ENCODE data around the gene MBNL1. TPM values are rescaled to one million over a fixed set of nuclear protein-coding genes. Genes with fewer than 3 reads are reported as not detected.
A peak's percentile ranks its signal among the peaks of the same experiment; 100 is the strongest.

MBNL1 gene
- total and polyA plus RNA-seq, 8 donors: 25.7 to 379 (median 155) TPM

DNA sequence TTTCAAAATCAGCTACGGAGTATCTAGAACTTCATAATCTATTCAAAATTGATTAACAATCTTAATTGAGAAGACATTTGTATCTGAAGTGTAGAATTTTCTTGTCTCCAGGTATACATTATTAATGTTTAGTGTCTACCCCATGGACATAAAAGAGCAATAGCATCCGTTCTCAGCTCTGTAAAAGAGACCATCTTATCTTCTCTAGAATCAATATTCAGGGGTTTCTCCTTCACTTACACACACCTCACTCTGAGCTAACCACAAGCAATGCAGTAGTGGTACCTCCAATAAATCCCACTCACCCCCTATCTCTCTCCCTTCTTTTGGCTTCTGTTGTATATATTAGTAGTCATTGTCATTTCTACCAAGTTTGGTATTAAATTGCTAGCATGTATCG, 16.2 kb downstream of the MBNL1 start:
- H3K4me3 ChIP-seq: no peak overlapping the region
- H3K27me3 ChIP-seq: no peaks in the 10 kb centered on the region
- no peaks in the 10 kb centered on the region for H3K9me3 ChIP-seq
- H3K36me3 ChIP-seq: no peaks in the 10 kb centered on the region
- 63 to 82% (median 73%) methylated on average over 3 of the region's 3 CpGs for WGBS, 5 donors
- TF ChIP-seq, protein P1, sequence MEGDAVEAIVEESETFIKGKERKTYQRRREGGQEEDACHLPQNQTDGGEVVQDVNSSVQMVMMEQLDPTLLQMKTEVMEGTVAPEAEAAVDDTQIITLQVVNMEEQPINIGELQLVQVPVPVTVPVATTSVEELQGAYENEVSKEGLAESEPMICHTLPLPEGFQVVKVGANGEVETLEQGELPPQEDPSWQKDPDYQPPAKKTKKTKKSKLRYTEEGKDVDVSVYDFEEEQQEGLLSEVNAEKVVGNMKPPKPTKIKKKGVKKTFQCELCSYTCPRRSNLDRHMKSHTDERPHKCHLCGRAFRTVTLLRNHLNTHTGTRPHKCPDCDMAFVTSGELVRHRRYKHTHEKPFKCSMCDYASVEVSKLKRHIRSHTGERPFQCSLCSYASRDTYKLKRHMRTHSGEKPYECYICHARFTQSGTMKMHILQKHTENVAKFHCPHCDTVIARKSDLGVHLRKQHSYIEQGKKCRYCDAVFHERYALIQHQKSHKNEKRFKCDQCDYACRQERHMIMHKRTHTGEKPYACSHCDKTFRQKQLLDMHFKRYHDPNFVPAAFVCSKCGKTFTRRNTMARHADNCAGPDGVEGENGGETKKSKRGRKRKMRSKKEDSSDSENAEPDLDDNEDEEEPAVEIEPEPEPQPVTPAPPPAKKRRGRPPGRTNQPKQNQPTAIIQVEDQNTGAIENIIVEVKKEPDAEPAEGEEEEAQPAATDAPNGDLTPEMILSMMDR (IDR thresholded peaks at IDR 0.05): no peak
- TF ChIP-seq EP300 (IDR thresholded peaks at IDR 0.05): no peak
- no peak for TF ChIP-seq POLR2AphosphoS5 (IDR thresholded peaks at IDR 0.05)
- TF ChIP-seq POLR2A (IDR thresholded peaks at IDR 0.05): no peak
- H3K4me1 ChIP-seq: peaks cover 29 to 91% (median 59%) of the 10 kb centered on the region in 4 donors
- DNase-seq: no peak
- peak overlapping the region in 1 of 5 donors; percentile 65 for H3K27ac ChIP-seq
- intact Hi-C loops (cut with DNase I; ENCODE audit: low total_unique reads): no loop called here

DNA sequence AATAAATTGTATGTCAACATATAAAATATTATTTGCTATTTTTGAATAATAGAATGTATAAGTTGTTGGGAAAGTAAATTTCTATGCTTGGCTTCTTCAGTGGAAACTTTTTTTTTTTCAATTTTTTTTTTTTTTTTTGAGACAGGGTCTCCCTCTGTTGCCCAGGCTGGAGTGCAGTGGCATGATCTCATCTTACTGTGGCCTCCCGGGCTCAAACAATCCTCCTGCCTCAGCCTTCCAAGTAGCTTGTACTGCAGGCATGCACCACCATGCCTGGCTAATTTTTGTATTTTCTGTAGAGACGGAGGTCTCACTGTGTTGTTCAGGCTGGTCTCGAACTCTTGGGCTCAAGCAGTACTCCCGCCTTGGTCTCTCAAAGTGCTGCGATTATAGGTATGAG, 16.8 kb downstream of the MBNL1 start:
- no peak for DNase-seq
- Histone ChIP-seq H3K9me3 (no peaks in the 10 kb centered on the region), H3K27me3 (no peaks in the 10 kb centered on the region), H3K36me3 (no peaks in the 10 kb centered on the region), H3K27ac (no peak overlapping the region), H3K4me1 (peaks cover 28 to 91% (median 56%) of the 10 kb centered on the region in 4 donors), H3K4me3 (no peak overlapping the region)
- WGBS, 5 donors: 88 to 95% (median 92%) methylated on average over 5 of the region's 5 CpGs
- intact Hi-C loops (cut with DNase I; ENCODE audit: low total_unique reads): no loop called here
- TF ChIP-seq, protein P1 (IDR thresholded peaks at IDR 0.05): no peak
- TF ChIP-seq EP300 (IDR thresholded peaks at IDR 0.05): no peak
- TF ChIP-seq POLR2A (IDR thresholded peaks at IDR 0.05): no peak
- no peak for TF ChIP-seq POLR2AphosphoS5 (IDR thresholded peaks at IDR 0.05)

DNA sequence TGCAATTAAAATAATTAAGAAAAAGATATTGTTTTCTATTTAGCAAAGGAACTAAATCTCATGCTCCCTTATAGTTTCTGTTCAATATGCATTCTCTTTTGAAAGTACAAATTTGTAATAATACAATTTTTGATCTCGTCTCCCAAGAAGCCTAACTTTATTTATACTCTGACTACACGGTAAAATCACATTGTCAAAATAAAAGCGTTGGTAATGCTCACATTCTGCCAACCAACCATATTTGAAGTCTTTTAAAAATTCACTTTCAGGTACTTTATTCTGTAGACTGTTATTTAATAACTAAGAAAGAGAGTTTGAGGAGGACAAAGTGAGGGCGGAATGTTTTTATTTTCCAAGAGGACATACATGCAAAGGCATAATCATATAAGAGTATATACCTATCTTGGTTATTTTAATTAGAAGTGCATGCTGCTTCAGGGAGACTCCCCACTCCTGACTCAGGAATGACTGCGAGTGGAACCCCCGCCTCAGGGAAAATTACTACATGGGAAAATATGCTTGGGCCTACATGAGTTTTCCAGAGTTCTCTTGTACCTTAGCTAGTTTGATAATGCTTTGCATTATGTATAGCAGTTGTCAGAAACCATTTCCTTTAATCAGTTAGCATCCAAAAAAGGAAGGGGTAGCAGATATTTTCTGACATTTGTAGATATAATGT, 19.3 kb downstream of the MBNL1 start:
- no peaks in the 10 kb centered on the region for H3K9me3 ChIP-seq
- DNase-seq: no peak
- 60 to 78% (median 71%) methylated on average over 6 of the region's 6 CpGs for WGBS, 5 donors
- H3K36me3 ChIP-seq: no peaks in the 10 kb centered on the region
- H3K4me3 ChIP-seq: no peak overlapping the region
- H3K27me3 ChIP-seq: no peaks in the 10 kb centered on the region
- intact Hi-C loops (cut with DNase I; ENCODE audit: low total_unique reads): no loop called here
- no peak for TF ChIP-seq POLR2AphosphoS5 (IDR thresholded peaks at IDR 0.05)
- TF ChIP-seq POLR2A (IDR thresholded peaks at IDR 0.05): no peak
- no peak for TF ChIP-seq EP300 (IDR thresholded peaks at IDR 0.05)
- TF ChIP-seq, protein P1 (IDR thresholded peaks at IDR 0.05): no peak
- H3K4me1 ChIP-seq: peaks cover 25 to 91% (median 54%) of the 10 kb centered on the region in 4 donors
- peak overlapping the region in 1 of 5 donors; percentile 29 for H3K27ac ChIP-seq

GRCh38 chr3:152288681-152289080, 20.0 kb downstream of the MBNL1 start:
- no peaks in the 10 kb centered on the region for H3K27me3 ChIP-seq
- peaks cover 22 to 91% (median 53%) of the 10 kb centered on the region in 4 donors for H3K4me1 ChIP-seq
- no peak for DNase-seq
- no peaks in the 10 kb centered on the region for H3K9me3 ChIP-seq
- H3K36me3 ChIP-seq: no peaks in the 10 kb centered on the region
- no peak overlapping the region for H3K4me3 ChIP-seq
- intact Hi-C loops (cut with DNase I; ENCODE audit: low total_unique reads): no loop called here
- WGBS, 5 donors: 85 to 93% (median 92%) methylated on average over 1 of the region's 1 CpG
- TF ChIP-seq EP300 (IDR thresholded peaks at IDR 0.05) (no peak), POLR2AphosphoS5 (IDR thresholded peaks at IDR 0.05) (no peak), POLR2A (IDR thresholded peaks at IDR 0.05) (no peak)
- TF ChIP-seq, protein P1 (IDR thresholded peaks at IDR 0.05): no peak
- H3K27ac ChIP-seq: no peak overlapping the region
